HUDEP-2 (cell line): ENCODE data around the gene ROBO4.

Source experiments
- DNase-seq, 76 experiments: peaks; one replicate each; lab custom pipeline; 2025; ENCODE audit not compliant: unreplicated experiment in 76 of 76; lab: John Stamatoyannopoulos, UW

Gene ROBO4

GRCh38 chr11:124919898-124920297 lies 22.2 kb upstream of the ROBO4 start:
- no peak for DNase-seq

DNA sequence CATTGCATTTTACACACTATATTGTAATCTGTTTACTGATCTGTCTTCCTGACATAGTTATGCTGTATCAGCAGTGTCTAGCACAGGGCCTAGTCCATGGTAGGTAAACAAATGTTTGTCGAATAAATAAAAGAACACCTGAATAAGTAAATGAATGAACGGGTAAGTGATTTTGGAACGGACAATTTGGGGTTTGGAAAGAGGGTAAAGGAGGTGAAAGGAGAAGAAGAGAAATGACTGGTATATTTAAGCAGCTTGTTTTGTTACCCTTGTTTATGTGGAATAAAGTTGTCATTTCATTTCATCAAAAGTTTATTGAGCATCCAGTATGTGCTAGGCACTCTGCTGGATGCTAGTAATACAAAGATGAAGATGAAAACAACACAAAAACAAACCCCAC lies 21.3 kb upstream of the ROBO4 start, which contains the start of gene HEPN1:
Gene HEPN1 (plus strand): TSS at position 301 of the 400 bp plus-strand sequence.
- no peak for DNase-seq

GRCh38 chr11:124917115-124917637 lies 19.5 kb upstream of the ROBO4 start:
- no peak for DNase-seq

DNA sequence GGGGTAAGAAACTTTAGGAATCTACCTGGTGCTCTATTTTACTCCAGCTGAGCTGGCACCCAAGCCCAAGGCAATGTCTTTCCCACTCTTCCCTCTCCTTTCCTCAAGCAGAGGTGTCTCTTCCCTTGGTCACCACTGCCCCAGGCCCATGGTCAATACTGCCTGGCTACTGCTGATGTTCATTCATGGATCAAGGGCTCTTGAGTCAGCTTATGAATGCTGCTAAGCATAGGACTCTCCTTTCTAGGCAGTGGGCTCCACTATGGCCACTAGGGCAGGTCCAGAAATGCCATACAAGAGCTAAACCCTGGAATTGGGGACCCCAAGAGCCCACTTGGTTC lies 18.7 kb upstream of the ROBO4 start:
- DNase-seq, result no peak

GRCh38 chr11:124915541-124916369 lies 18.1 kb upstream of the ROBO4 start:
- no peak for DNase-seq

DNA sequence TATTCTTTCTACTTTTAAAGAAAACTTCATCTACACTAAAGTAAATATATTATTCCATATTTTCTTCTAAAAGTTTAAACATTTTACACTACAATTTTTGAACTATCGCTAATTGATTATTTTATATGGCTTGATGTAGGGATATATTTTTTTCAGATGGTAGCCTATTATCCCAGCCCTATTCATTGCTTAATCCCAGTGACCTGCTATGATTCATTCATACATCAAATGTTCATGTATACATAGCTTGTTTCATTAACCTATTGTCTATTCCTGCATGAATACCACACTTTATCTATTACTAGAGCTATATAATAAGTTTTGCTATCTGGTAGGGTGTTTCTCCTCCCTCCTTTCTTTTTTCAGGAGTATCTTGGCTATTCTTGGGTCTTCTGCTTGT lies 5.0 kb upstream of the ROBO4 start:
- DNase-seq, result no peak

- no peak for DNase-seq
Measured at GRCh38 chr11:124900464-124900863, 2.8 kb upstream of the ROBO4 start.

DNA sequence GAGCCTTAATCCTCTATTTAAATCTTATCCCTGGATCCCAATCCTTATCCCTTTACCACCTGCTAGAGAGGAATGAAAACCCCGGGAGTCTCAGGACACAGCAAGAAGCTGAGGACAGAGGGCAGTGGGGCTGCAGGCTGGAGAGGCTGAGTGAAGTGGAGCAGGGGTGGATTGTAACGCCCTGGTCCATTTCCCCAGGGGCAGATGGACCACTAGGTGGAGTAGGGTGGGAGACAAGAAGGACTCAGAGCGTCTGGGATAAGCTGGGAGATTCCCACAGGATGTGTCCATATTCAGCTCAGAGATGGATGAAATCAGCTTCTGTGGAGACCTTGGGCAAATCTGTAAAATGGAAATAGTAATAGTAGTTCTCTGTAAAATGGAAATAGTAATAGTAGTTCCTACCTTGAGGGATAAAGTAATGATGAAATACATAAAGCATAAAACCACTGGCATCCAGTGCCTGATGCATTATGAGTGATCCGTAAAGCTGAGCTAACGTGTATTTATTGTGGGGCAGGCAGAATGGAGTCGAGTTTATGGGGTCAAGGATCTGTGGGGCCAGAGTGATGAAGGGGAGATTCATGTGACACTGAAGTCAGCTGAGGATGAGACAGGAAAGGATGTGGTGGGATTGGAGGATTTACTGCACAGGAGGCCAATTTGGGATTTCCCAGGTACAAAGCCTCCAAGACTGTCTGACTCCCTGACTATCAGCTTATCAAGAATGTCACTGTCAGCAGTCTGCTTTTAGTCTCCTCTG lies 1.9 kb upstream of the ROBO4 start:
- no peak for DNase-seq

DNA sequence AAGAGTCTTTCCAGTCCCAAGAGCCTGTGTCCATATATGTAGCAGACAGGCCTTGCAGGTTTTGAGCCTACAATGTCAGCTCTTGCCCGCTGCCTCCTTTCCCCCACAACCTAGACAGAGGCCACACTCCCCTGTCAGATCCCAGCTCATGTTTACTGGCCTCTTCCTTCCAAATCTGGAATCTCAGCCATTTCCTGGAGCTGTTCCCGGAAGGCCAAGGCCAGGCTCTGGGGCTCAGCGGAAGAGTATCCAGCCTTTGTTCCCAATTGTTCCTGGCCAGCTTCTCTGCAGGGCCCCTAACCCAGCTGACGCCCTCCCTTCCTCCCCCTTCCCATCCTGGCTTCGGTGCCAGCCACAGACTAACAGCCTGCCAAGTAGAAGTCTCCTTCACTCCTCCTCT lies 1.0 kb upstream of the ROBO4 start:
- DNase-seq, result no peak

- no peak for DNase-seq
Measured at GRCh38 chr11:124898263-124898680, 607 bp upstream of the ROBO4 start.

DNA sequence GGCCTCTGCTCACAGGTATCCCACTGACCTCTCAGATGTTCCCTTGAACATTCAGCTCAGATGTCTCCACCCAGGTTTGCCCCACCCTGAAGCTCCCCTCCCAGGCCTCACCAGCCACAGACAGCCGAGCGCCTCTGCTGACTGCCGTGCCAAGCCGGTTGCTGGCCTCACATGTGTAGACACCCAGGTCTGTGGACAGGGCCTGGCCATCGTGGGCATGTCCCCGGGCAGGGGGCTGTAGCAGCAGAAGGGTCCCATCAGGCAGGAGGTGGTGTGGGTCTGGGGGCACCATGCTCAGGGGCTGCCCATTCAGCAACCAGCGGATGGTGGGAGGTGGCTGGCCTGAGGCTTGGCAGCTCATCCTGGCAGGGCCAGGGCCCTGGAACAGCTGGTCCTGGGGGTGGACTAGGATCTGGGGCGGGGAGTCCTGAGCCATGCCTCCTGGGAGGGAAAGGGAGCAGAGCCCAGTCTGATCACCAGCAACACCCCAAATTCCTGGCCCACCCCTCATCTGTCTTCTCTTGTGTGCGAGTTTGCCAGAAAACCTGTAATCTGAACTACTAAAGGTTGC lies 759 bp downstream of the ROBO4 start:
- no peak for DNase-seq

- no peak for DNase-seq
Measured at GRCh38 chr11:124896071-124896750, 1.5 kb downstream of the ROBO4 start.

- DNase-seq, result no peak
Measured at GRCh38 chr11:124895471-124895971, 2.1 kb downstream of the ROBO4 start.

DNA sequence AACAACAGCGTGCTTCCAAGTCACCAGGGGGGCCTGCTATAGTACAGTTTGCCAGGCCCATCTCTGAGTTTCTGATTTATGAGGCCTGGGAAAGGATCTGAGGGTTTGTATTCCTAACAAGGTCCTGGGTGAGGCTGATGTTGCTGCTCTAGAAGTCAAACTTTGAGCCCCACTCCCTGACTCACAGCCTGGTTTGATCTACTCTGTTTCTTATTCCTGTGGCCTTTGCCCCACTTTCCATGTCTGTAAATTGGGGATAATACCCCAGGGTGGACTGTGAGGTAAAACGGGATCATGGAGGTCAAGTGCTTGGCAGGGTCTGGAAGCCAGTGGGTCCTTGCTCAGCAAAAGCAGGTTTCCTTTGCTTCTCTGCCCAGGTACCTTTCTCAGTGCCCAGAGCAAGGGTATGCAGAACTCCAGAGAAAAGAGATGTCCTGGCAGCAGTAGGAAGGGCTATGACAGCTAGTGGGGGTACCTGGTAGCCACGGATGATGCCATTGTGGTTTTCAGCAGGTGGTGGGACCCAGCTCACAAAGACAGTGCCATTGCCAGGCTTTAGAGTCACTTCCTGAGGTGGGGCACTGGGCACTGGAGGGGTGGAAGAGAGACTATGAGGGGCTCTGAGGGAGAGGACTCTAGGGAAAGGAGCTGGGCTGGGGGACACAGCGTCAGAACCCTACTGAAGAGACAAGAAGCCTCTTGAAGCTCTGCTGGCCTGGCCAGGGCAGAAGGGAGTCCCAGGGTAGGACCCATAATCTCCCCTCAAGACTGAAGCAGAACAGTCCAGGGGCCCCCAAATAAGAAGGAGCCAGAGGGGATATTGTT lies 2.8 kb downstream of the ROBO4 start:
- DNase-seq, result no peak

DNA sequence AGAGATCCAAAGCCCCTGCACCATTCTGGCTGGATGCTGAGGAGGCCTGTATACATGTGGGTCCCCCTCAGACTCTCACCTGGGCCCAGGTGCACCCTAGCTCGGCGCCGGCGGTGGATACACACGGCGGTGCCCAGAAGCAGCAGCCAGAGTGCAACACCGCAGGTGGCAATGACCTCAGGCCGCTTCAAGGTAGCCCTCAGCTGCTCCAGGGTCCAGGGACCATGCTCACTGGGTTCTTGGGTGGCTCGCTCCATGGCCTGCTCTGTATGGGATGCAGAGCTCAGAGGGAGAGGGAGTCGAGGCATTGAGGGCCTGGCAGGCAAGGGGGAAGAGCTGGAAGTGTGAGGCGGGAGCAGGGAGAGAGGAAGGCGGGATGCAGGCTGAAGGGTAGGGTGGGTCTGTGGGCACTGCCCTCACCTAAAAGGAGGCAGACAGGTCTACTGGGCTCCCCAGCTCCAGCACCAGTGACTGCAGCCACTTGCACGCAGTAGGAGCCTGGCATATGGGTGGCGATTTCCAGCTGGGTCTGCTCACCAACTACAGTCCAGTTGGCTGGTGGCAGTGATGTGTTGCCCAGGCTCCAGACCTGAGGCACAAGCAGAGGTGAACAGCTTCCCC lies 3.8 kb downstream of the ROBO4 start:
- DNase-seq, result no peak

GRCh38 chr11:124892750-124893454 lies 4.8 kb downstream of the ROBO4 start:
- DNase-seq, result no peak

DNA sequence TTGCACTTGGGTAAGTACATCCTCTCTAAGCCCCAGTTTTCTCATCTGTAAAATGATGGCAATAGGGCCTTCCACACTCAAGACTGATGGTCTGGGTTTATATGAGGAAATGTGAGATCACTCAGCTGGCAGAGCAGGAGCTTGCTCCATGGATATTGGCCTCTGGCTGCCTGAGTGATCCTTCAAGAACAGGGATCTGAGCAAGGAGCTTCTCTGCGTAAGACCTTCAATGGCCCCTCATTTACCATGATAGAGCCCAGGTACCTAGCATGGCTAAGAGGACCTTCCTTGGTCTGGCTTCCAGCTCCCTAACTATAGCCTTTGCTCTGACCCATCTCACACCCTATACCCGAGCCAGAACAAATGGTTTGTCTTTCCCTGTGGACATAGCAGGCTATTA lies 5.5 kb downstream of the ROBO4 start:
- DNase-seq, result no peak

DNA sequence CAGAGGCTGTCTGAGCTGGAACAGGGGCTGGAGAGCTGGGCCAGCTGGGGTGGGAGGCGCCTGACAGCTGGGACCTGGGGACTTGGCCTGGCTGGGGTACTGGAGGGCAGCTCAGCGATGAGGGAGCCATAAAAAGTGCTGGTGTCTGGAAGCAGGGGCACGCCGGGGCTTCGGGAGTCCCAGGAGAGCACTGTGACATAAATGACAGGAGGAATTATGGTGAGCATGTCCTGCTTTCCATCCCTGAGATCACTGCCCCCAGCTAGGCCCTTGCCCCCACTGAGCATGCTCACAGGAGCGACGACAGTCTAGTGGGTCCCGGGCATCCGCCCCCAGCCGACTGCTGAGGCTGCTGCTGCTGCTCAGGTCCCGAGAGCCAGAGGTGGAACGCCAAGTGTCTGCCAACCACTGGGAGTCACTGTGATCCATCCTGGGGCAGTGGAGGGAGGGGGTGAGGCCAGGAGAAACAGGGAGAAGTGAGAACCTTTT lies 6.2 kb downstream of the ROBO4 start:
- DNase-seq, result no peak
